WERI-Rb-1 (cell line): ENCODE results near the gene CFD.

Experiments used
- DNase-seq: peaks from one replicate; pipeline ENCODE4 v3.0.0-alpha.2; 2020
- H3K27ac ChIP-seq: fragments of 250-450 bp; sonication (Bioruptor Pico); 2 replicates; pipeline ENCODE4 v1.5.1; 2020; ENCODE audit warnings: mild to moderate bottlenecking, moderate library complexity
- H3K27me3 ChIP-seq: fragments of 250-450 bp; sonication (Bioruptor Pico); 2 replicates; pipeline ENCODE4 v1.5.1; 2021; ENCODE audit warnings: mild to moderate bottlenecking, low read depth, moderate library complexity; ENCODE audit not compliant: insufficient read depth, severe bottlenecking
- H3K36me3 ChIP-seq: fragments of 250-450 bp; sonication (Bioruptor Pico); 2 replicates; pipeline ENCODE4 v1.5.1; 2020; ENCODE audit warnings: mild to moderate bottlenecking, moderate library complexity
- H3K4me3 ChIP-seq: 2 replicates; pipeline ENCODE4 v1.5.1; 2011; ENCODE audit warnings: low read depth, mild to moderate bottlenecking, control low read depth, low read length
- H3K9me3 ChIP-seq: fragments of 250-450 bp; sonication (Bioruptor Pico); 2 replicates; pipeline ENCODE4 v1.5.1; 2021; ENCODE audit warnings: mild to moderate bottlenecking, moderate library complexity; ENCODE audit not compliant: severe bottlenecking
- TF ChIP-seq, protein P1 (sequence below): IDR thresholded peaks from 2 replicates; pipeline ENCODE4 v1.5.1; 2011; ENCODE audit warnings: low read depth, mild to moderate bottlenecking, control low read depth, inconsistent platforms, low read length

Gene CFD

GRCh38 chr19:858868-859843, at the start of gene CFD:
CFD (plus strand) TSS chr19:859664; CDS start chr19:859690, 26 bp downstream.
- TF ChIP-seq, protein P1, sequence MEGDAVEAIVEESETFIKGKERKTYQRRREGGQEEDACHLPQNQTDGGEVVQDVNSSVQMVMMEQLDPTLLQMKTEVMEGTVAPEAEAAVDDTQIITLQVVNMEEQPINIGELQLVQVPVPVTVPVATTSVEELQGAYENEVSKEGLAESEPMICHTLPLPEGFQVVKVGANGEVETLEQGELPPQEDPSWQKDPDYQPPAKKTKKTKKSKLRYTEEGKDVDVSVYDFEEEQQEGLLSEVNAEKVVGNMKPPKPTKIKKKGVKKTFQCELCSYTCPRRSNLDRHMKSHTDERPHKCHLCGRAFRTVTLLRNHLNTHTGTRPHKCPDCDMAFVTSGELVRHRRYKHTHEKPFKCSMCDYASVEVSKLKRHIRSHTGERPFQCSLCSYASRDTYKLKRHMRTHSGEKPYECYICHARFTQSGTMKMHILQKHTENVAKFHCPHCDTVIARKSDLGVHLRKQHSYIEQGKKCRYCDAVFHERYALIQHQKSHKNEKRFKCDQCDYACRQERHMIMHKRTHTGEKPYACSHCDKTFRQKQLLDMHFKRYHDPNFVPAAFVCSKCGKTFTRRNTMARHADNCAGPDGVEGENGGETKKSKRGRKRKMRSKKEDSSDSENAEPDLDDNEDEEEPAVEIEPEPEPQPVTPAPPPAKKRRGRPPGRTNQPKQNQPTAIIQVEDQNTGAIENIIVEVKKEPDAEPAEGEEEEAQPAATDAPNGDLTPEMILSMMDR = no peak
- H3K9me3 ChIP-seq = no peaks in the 10 kb centered on the region
- peak within 1 kb of the TSS; percentile 53 for H3K4me3 ChIP-seq
- H3K36me3 ChIP-seq = no peaks in the 10 kb centered on the region; the same call in 1 of the 2 replicates
- H3K27me3 ChIP-seq = no peaks in the 10 kb centered on the region
- peak within 1 kb of the TSS; percentile 66 for H3K27ac ChIP-seq
- DNase-seq = no peak

DNA sequence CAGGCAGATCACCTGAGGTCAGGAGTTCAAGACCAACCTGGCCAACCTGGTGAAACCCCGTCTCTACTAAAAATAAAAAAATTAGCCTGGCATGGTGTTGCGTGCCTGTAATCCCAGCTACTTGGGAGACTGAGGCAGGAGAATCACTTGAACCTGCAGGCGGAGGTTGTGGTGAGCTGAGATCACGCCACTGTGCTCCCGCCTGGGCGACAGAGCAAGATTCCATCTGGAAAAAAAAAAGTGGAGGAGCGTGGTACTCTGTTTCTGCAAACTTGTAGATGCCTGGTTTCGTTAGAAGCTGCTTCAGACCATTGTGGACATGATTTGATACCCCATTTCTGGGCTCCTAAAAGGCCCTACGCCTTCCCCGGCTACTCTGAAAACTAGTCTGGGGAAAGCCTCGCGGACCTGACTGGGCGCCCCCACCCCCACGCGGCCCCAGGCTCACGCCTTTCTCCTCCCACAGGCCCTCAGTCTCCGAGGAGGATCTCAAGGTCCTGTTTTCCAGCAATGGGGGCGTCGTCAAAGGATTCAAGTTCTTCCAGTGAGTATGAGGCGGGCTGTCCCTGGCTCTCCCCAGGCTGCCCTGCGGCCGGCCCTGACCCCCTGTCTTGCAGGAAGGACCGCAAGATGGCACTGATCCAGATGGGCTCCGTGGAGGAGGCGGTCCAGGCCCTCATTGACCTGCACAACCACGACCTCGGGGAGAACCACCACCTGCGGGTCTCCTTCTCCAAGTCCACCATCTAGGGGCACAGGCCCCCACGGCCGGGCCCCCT, 49.2 kb upstream of the CFD start:
- Histone ChIP-seq H3K36me3 (peaks cover 90% of the 10 kb centered on the region), H3K27ac (no peak overlapping the region), H3K27me3 (no peaks in the 10 kb centered on the region), H3K9me3 (no peaks in the 10 kb centered on the region), H3K4me3 (no peak overlapping the region)
- TF ChIP-seq, protein P1 = no peak
- no peak for DNase-seq

DNA sequence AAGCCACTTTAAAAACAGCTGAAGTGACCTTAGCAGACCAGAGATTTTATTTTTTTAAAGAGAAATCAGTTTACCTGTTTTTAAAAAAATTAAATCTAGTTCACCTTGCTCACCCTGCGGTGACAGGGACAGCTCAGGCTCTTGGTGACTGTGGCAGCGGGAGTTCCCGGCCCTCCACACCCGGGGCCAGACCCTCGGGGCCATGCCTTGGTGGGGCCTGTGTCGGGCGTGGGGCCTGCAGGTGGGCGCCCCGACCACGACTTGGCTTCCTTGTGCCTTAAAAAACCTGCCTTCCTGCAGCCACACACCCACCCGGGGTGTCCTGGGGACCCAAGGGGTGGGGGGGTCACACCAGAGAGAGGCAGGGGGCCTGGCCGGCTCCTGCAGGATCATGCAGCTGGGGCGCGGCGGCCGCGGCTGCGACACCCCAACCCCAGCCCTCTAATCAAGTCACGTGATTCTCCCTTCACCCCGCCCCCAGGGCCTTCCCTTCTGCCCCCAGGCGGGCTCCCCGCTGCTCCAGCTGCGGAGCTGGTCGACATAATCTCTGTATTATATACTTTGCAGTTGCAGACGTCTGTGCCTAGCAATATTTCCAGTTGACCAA, 48.5 kb upstream of the CFD start:
- H3K9me3 ChIP-seq = no peaks in the 10 kb centered on the region
- no peaks in the 10 kb centered on the region for H3K27me3 ChIP-seq
- DNase-seq = no peak
- TF ChIP-seq, protein P1 = no peak
- H3K27ac ChIP-seq = no peak overlapping the region
- peaks cover 86% of the 10 kb centered on the region for H3K36me3 ChIP-seq
- no peak overlapping the region for H3K4me3 ChIP-seq

- Histone ChIP-seq H3K36me3 (peaks cover 80% of the 10 kb centered on the region), H3K9me3 (no peaks in the 10 kb centered on the region), H3K27me3 (no peaks in the 10 kb centered on the region), H3K27ac (no peak overlapping the region), H3K4me3 (no peak overlapping the region)
- TF ChIP-seq, protein P1 = no peak
- no peak for DNase-seq
Observed at GRCh38 chr19:811506-812048, 47.9 kb upstream of the CFD start.

DNA sequence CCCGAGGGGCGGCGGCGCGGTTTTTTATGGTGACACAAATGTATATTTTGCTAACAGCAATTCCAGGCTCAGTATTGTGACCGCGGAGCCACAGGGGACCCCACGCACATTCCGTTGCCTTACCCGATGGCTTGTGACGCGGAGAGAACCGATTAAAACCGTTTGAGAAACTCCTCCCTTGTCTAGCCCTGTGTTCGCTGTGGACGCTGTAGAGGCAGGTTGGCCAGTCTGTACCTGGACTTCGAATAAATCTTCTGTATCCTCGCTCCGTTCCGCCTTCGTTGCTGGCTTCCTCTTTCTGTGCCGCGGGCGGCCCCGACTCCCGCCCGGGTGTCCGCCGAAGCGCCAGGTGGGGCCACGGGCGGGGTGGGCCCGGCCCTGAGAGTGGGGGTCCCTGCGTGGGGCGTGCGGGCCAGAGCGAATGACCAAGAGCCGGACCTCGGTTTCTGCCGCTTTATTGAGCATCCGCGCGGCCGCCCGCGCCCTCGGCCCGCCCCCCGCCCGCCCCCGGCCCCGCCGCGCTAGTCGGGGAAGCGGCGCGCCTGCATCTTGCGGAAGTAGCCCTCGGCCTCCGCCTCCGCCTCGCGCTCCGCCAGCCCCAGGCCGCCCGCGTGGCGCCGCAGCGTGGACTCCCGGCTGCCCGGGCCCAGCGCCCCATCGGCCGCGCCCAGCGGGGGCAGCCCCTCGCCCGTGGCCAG, 47.3 kb upstream of the CFD start:
- H3K4me3 ChIP-seq = no peak overlapping the region
- no peak overlapping the region for H3K27ac ChIP-seq
- H3K9me3 ChIP-seq = no peaks in the 10 kb centered on the region
- H3K36me3 ChIP-seq = peaks cover 74% of the 10 kb centered on the region
- H3K27me3 ChIP-seq = no peaks in the 10 kb centered on the region
- no peak for DNase-seq
- TF ChIP-seq, protein P1 = no peak
